ENCODE data around the gene CSF1R. TPM values are rescaled to one million over a fixed set of nuclear protein-coding genes. Genes with fewer than 3 reads are reported as not detected.

Gene CSF1R
- total and polyA plus RNA-seq, 2 of the 8 experiments (the other 6 are each of a cell fraction or from before 2014, with no cell fraction given), result 0.12 TPM; not detected in 1

GRCh38 chr5:150022681-150023080, 63.7 kb downstream of the CSF1R start:
- no peak overlapping the region for H4K5ac ChIP-seq (ENCODE audit: insufficient read length, low read depth, low read length)
- no peak overlapping the region for H3K4me3 ChIP-seq (ENCODE audit: extremely low read depth in 1 of 4, insufficient read depth in 2 of 4, low read depth in 3 of 4, low read length in 4 of 4)
- H3K79me2 ChIP-seq (ENCODE audit: control insufficient read depth in 1 of 2, insufficient read depth in 2 of 2, low read length in 2 of 2), result no peaks in the 10 kb centered on the region
- H3K23ac ChIP-seq (ENCODE audit: insufficient read length), result no peak overlapping the region
- no peak overlapping the region for H3K56ac ChIP-seq (replicated peaks; ENCODE audit: insufficient read length, low read depth, low read length)
- CTCF ChIA-PET (ENCODE audit: partially characterized antibody), result interaction anchor here (0.7 to 1.4 kb wide), 3 partner anchors 32 to 141 kb away, joined by 3 to 4 read pairs (median 3); no protein-coding TSS in a partner anchor
- no peak overlapping the region; a peak in 1 of 7 replicates for H3K9ac ChIP-seq (replicated peaks in 1 of 4; ENCODE audit: extremely low read depth in 1 of 4, low read depth in 3 of 4, low read length in 3 of 4)
- no peak overlapping the region for H2BK120ac ChIP-seq (replicated peaks; ENCODE audit: low read depth, low read length)
- H2AFZ ChIP-seq (ENCODE audit: low read length), result no peak overlapping the region
- H2BK5ac ChIP-seq (ENCODE audit: low read depth, low read length), result no peak overlapping the region
- H3K9me3 ChIP-seq (ENCODE audit: insufficient read depth in 2 of 2, low read depth in 1 of 2, low read length in 1 of 2), result no peaks in the 10 kb centered on the region
- WGBS, 2 experiments (ENCODE audit: extremely low coverage in 1 of 2, insufficient coverage in 1 of 2, insufficient read length in 1 of 2, insufficient replicate concordance in 2 of 2, low coverage in 1 of 2, low lambda C conversion rate in 2 of 2, missing lambda C conversion rate in 1 of 2), result 83% methylated on average over 1 of the region's 2 CpGs; no CpG with 5 or more reads in 1 of the 2 experiments
- H2BK20ac ChIP-seq (ENCODE audit: low read length), result no peak overlapping the region
- no peaks in the 10 kb centered on the region for H3K27me3 ChIP-seq (replicated peaks in 1 of 4; ENCODE audit: control insufficient read depth in 3 of 4, extremely low read depth in 1 of 4, insufficient read depth in 3 of 4, low read length in 3 of 4)
- no peak overlapping the region for H3K4ac ChIP-seq (replicated peaks; ENCODE audit: insufficient read length, low read depth, low read length)
- no peak overlapping the region for H3K27ac ChIP-seq (ENCODE audit: low read depth, low read length)
- no peak overlapping the region for H4K91ac ChIP-seq (replicated peaks; ENCODE audit: insufficient read length, low read length)
- POLR2A ChIA-PET (ENCODE audit: partially characterized antibody), result interaction anchor here (1.1 to 1.2 kb wide), 2 partner anchors 8 to 23 kb away, joined by 3 to 4 read pairs; partner anchors contain the start of genes HMGXB3 and TIGD6
- H3K23me2 ChIP-seq (ENCODE audit: low read depth, low read length), result no peaks in the 10 kb centered on the region
- DNase-seq (ENCODE audit: low read depth in 1 of 2, low spot score in 2 of 2), result no peak
- H3K79me1 ChIP-seq (ENCODE audit: low read depth, low read length), result no peaks in the 10 kb centered on the region
- peaks cover 0 to 2% of the 10 kb centered on the region in 2 experiments for H4K20me1 ChIP-seq (replicated peaks in 1 of 2; ENCODE audit: control insufficient read depth in 1 of 2, insufficient read depth in 2 of 2, low read length in 2 of 2)
- no peak for FAIRE-seq
- H3K4me1 ChIP-seq (replicated peaks in 1 of 4; ENCODE audit: control insufficient read depth in 3 of 4, insufficient read depth in 4 of 4, low read length in 3 of 4), result no peaks in the 10 kb centered on the region; a peak in 1 of 7 replicates
- no peak overlapping the region for H2BK12ac ChIP-seq (ENCODE audit: low read depth, low read length)
- no peak overlapping the region for H3K4me2 ChIP-seq (ENCODE audit: insufficient read depth in 1 of 2, low read depth in 2 of 2, low read length in 2 of 2)
- H2AK5ac ChIP-seq (ENCODE audit: low read depth, low read length), result no peak overlapping the region
- H3K18ac ChIP-seq (ENCODE audit: extremely low read depth, low read length), result no peak overlapping the region
- H3K14ac ChIP-seq (ENCODE audit: insufficient read length), result no peak overlapping the region
- H2BK15ac ChIP-seq (ENCODE audit: low read length), result no peak overlapping the region
- H4K8ac ChIP-seq (ENCODE audit: extremely low read depth, insufficient read depth, low read length), result no peak overlapping the region
- peaks cover 3 to 67% (median 34%) of the 10 kb centered on the region in 4 experiments; a peak in 6 of 8 replicates for H3K36me3 ChIP-seq (ENCODE audit: control insufficient read depth in 2 of 4, insufficient read depth in 4 of 4, low read length in 3 of 4)
- TF ChIP-seq CHD2 (IDR thresholded peaks at IDR 0.05; ENCODE audit: low read length), result no peak
